ENCODE results near the gene MUC15. TPM values are rescaled to one million over a fixed set of nuclear protein-coding genes. Genes with fewer than 3 reads are reported as not detected.

The MUC15 gene
- total RNA-seq, 4 donors from 2014 or later = 0.93 to 10.2 (median 1.1) TPM; not detected in 1

GRCh38 chr11:26613759-26614158 is 41.7 kb upstream of the MUC15 start:
- WGBS, 2 donors (ENCODE audit: low coverage in 1 of 2) = 29% methylated on average over 1 of the region's 2 CpGs; no CpG with 5 or more reads in 1 of the 2 donors
- peaks cover 0 to 24% (median 0%) of the 10 kb centered on the region in 3 donors for H3K9me3 ChIP-seq
- no peaks in the 10 kb centered on the region for H3K27me3 ChIP-seq
- no peak overlapping the region for H3K4me3 ChIP-seq
- no peaks in the 10 kb centered on the region for H3K36me3 ChIP-seq
- H3K4me1 ChIP-seq = no peaks in the 10 kb centered on the region
- no peak for ATAC-seq
- no peak for TF ChIP-seq POLR2AphosphoS5 (IDR thresholded peaks at IDR 0.05)
- no peak for TF ChIP-seq EP300 (IDR thresholded peaks at IDR 0.05)
- no peak for TF ChIP-seq CTCF (IDR thresholded peaks at IDR 0.05)
- TF ChIP-seq POLR2A (IDR thresholded peaks at IDR 0.05) = no peak
- H3K27ac ChIP-seq = no peak overlapping the region

GRCh38 chr11:26608507-26609146 is 36.6 kb upstream of the MUC15 start:
- 60% methylated on average over 1 of the region's 9 CpGs; no CpG with 5 or more reads in 1 of the 2 donors for WGBS, 2 donors (ENCODE audit: low coverage in 1 of 2)
- ATAC-seq = no peak
- TF ChIP-seq CTCF (IDR thresholded peaks at IDR 0.05) (no peak), POLR2A (IDR thresholded peaks at IDR 0.05) (no peak), POLR2AphosphoS5 (IDR thresholded peaks at IDR 0.05) (no peak), EP300 (IDR thresholded peaks at IDR 0.05) (no peak)

GRCh38 chr11:26607725-26608506 is 35.9 kb upstream of the MUC15 start:
- WGBS, 2 donors (ENCODE audit: low coverage in 1 of 2) = 70 to 96% methylated on average over 5 to 6 of the region's 7 CpGs
- H3K9me3 ChIP-seq = peaks cover 0 to 21% (median 0%) of the 10 kb centered on the region in 3 donors

More at GRCh38 chr11:26608507-26609146, 36.6 kb upstream of the MUC15 start:
- Histone ChIP-seq H3K36me3 (no peaks in the 10 kb centered on the region), H3K4me3 (no peak overlapping the region), H3K4me1 (no peaks in the 10 kb centered on the region), H3K27ac (no peak overlapping the region), H3K9me3 (peaks cover 0 to 26% (median 0%) of the 10 kb centered on the region in 3 donors), H3K27me3 (no peaks in the 10 kb centered on the region)

GRCh38 chr11:26599876-26600434 is 27.9 kb upstream of the MUC15 start:
- Histone ChIP-seq H3K27me3 (no peaks in the 10 kb centered on the region), H3K36me3 (no peaks in the 10 kb centered on the region), H3K4me3 (no peak overlapping the region), H3K27ac (no peak overlapping the region), H3K4me1 (no peaks in the 10 kb centered on the region), H3K9me3 (peaks cover 0 to 6% (median 0%) of the 10 kb centered on the region in 3 donors)
- 65 to 77% methylated on average over 3 of the region's 4 CpGs for WGBS, 2 donors (ENCODE audit: low coverage in 1 of 2)
- ATAC-seq = no peak
- TF ChIP-seq POLR2A (IDR thresholded peaks at IDR 0.05) (no peak), CTCF (IDR thresholded peaks at IDR 0.05) (no peak), POLR2AphosphoS5 (IDR thresholded peaks at IDR 0.05) (no peak), EP300 (IDR thresholded peaks at IDR 0.05) (no peak)

More at GRCh38 chr11:26607725-26608506, 35.9 kb upstream of the MUC15 start:
- TF ChIP-seq EP300 (IDR thresholded peaks at IDR 0.05) (no peak), POLR2A (IDR thresholded peaks at IDR 0.05) (no peak), POLR2AphosphoS5 (IDR thresholded peaks at IDR 0.05) (no peak), CTCF (IDR thresholded peaks at IDR 0.05) (no peak)
- Histone ChIP-seq H3K4me1 (no peaks in the 10 kb centered on the region), H3K27ac (no peak overlapping the region), H3K27me3 (no peaks in the 10 kb centered on the region), H3K36me3 (no peaks in the 10 kb centered on the region), H3K4me3 (no peak overlapping the region)
- ATAC-seq = no peak
